NCI-H1417 treated with DMSO at 0.1 percent for 48 hours (cell line): ENCODE data around the gene CALD1.

Experiments used
- DNase-seq: peaks from one replicate; lab custom pipeline; 2025; lab: John Stamatoyannopoulos, UW

Gene CALD1

DNA sequence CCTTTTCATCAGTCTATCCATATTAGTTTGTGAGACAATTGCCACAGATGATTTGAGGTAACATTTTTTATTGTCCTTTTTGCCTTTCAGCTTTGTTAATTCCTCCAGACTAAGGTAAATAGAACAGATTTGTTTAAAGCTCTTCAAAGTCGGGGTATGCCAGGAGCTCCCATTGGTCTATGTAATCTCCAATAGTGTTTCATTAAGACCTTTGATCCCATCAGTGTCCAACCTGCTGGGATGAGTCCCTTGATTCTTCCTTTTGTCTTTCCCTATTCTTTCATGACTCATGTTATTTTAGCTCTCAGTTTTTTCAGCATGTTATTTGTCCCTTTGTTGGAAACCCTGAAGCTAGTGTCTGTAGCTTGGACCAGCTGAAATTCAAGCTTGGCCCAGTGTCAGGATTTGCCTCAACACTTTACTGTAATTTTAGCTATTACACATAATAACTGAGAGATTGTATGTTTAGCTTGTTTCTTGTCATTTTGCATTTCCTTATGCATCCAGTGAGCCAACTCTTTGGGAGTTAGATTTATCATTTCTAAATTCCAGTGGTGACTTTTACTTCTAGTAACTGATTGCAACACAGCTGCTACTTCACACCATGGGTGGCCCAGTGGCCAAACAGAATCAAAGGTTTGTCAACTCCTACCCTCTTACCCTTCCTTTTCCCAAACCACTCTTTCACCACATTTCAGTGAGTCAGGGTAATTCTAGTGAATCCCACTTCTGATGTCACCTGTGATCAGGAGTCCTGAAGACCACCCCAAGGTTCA is 222.1 kb downstream of the CALD1 start:
- DNase-seq: no peak

- DNase-seq: no peak
These were observed 232.8 kb downstream of the CALD1 start for GRCh38 chr7:135012229-135012628.
